ENCODE results near the gene HEY2. TPM values are rescaled to one million over a fixed set of nuclear protein-coding genes. Genes with fewer than 3 reads are reported as not detected.
"Not testable (repeated sequence)": the region's sequence is repeated elsewhere in the genome, so short reads cannot be mapped to it uniquely, and the experiment has no call there.

HEY2 gene
- total RNA-seq, 2 experiments from 2014 or later, result not detected

GRCh38 chr6:125802943-125803377 lies 53.5 kb downstream of the HEY2 start:
- Mint-ChIP-seq H3K4me1 (ENCODE audit: low read depth) (peaks cover 58% of the 10 kb centered on the region), H3K4me3 (no peak overlapping the region), H3K27ac (no peak overlapping the region), H3K36me3 (peaks cover 17% of the 10 kb centered on the region), H3K9me3 (no peaks in the 10 kb centered on the region), H3K27me3 (no peaks in the 10 kb centered on the region)
- CTCF ChIA-PET, result interaction anchor here (1.3 to 2.3 kb wide), 2 partner anchors 12 to 154 kb away, joined by 8 to 9 read pairs; partner anchors contain the start of genes HINT3 and NCOA7
- no peak for DNase-seq
- POLR2A ChIA-PET, result no interaction called here
- intact Hi-C loops (cut with micrococcal nuclease), result no loop called here

- H3K27ac Mint-ChIP-seq, result peak overlapping the region; percentile 9
- CTCF ChIA-PET, result interaction anchor here (1.6 to 2.7 kb wide), 2 partner anchors 10 to 13 kb away, joined by 3 to 17 read pairs; partner anchors contain the start of gene NCOA7
Measured at GRCh38 chr6:125804264-125804663, 54.8 kb downstream of the HEY2 start.

GRCh38 chr6:125804866-125805425 lies 55.5 kb downstream of the HEY2 start:
- Mint-ChIP-seq H3K4me1 (ENCODE audit: low read depth) (peaks cover 71% of the 10 kb centered on the region), H3K36me3 (peaks cover 20% of the 10 kb centered on the region)
- CTCF ChIA-PET, result interaction anchor here (0.7 to 2.7 kb wide), 3 partner anchors 11 to 24 kb away, joined by 3 to 17 read pairs (median 4); partner anchors contain the start of gene NCOA7
- not testable (repeated sequence) for H3K27ac Mint-ChIP-seq, H3K9me3 Mint-ChIP-seq, H3K4me3 Mint-ChIP-seq, DNase-seq, H3K27me3 Mint-ChIP-seq
- POLR2A ChIA-PET, result interaction anchor here (0.9 to 2.1 kb wide), 3 partner anchors 11 to 182 kb away, joined by 3 to 7 read pairs (median 3); no protein-coding TSS in a partner anchor
- intact Hi-C loops (cut with micrococcal nuclease), result loop anchor here (1.0 kb wide), 1 partner anchor 11 kb away; no protein-coding TSS in a partner anchor

More at GRCh38 chr6:125804264-125804663, 54.8 kb downstream of the HEY2 start:
- intact Hi-C loops (cut with micrococcal nuclease), result loop anchor here (1.0 kb wide), 1 partner anchor 10 kb away; no protein-coding TSS in a partner anchor
- H3K9me3 Mint-ChIP-seq, result no peaks in the 10 kb centered on the region
- peaks cover 2% of the 10 kb centered on the region for H3K27me3 Mint-ChIP-seq
- DNase-seq, result peak; percentile 58
- peaks cover 66% of the 10 kb centered on the region for H3K4me1 Mint-ChIP-seq (ENCODE audit: low read depth)
- POLR2A ChIA-PET, result interaction anchor here (0.9 to 2.1 kb wide), 3 partner anchors 11 to 183 kb away, joined by 3 to 7 read pairs (median 3); no protein-coding TSS in a partner anchor
- peaks cover 20% of the 10 kb centered on the region for H3K36me3 Mint-ChIP-seq
- no peak overlapping the region for H3K4me3 Mint-ChIP-seq

- intact Hi-C loops (cut with micrococcal nuclease), result loop anchor here (1.0 kb wide), 5 partner anchors 10 to 112 kb away; no protein-coding TSS in a partner anchor
- H3K27ac Mint-ChIP-seq, result no peak overlapping the region
- no peak for DNase-seq
- H3K27me3 Mint-ChIP-seq, result peaks cover 2% of the 10 kb centered on the region
- no peak overlapping the region for H3K4me3 Mint-ChIP-seq
- CTCF ChIA-PET, result interaction anchor here (0.7 to 2.3 kb wide), 5 partner anchors 9 to 149 kb away, joined by 3 to 14 read pairs (median 7); partner anchors contain the start of genes HINT3 and NCOA7
- POLR2A ChIA-PET, result interaction anchor here (0.7 to 1.5 kb wide), 3 partner anchors 16 to 98 kb away, joined by 3 to 4 read pairs (median 3); partner anchors contain the start of gene NCOA7
- peaks cover 22% of the 10 kb centered on the region for H3K36me3 Mint-ChIP-seq
- no peaks in the 10 kb centered on the region for H3K9me3 Mint-ChIP-seq
- H3K4me1 Mint-ChIP-seq (ENCODE audit: low read depth), result peaks cover 81% of the 10 kb centered on the region
Measured at GRCh38 chr6:125806813-125807212, 57.4 kb downstream of the HEY2 start.

- peak overlapping the region; percentile 21 for H3K27ac Mint-ChIP-seq
- H3K4me3 Mint-ChIP-seq, result no peak overlapping the region
- no peaks in the 10 kb centered on the region for H3K9me3 Mint-ChIP-seq
- intact Hi-C loops (cut with micrococcal nuclease), result loop anchor here (1.0 kb wide), 5 partner anchors 10 to 112 kb away; no protein-coding TSS in a partner anchor
- H3K4me1 Mint-ChIP-seq (ENCODE audit: low read depth), result peaks cover 83% of the 10 kb centered on the region
- POLR2A ChIA-PET, result interaction anchor here (1.5 kb wide), 1 partner anchor 18 kb away, joined by 4 read pairs; no protein-coding TSS in a partner anchor
- CTCF ChIA-PET, result interaction anchor here (0.7 to 2.3 kb wide), 5 partner anchors 10 to 148 kb away, joined by 3 to 14 read pairs (median 7); partner anchors contain the start of genes HINT3 and NCOA7
- peaks cover 2% of the 10 kb centered on the region for H3K27me3 Mint-ChIP-seq
- DNase-seq, result peak; percentile 35
- peaks cover 22% of the 10 kb centered on the region for H3K36me3 Mint-ChIP-seq
Measured at GRCh38 chr6:125807293-125807692, 57.9 kb downstream of the HEY2 start.

- Mint-ChIP-seq H3K4me1 (ENCODE audit: low read depth) (peaks cover 83% of the 10 kb centered on the region), H3K9me3 (no peaks in the 10 kb centered on the region), H3K27ac (no peak overlapping the region), H3K27me3 (peaks cover 2% of the 10 kb centered on the region), H3K4me3 (no peak overlapping the region), H3K36me3 (peaks cover 20% of the 10 kb centered on the region)
- DNase-seq, result no peak
- POLR2A ChIA-PET, result interaction anchor here (0.6 to 0.8 kb wide), 2 partner anchors 9 to 18 kb away, joined by 3 read pairs; partner anchors contain the start of gene NCOA7
- intact Hi-C loops (cut with micrococcal nuclease), result no loop called here
- CTCF ChIA-PET, result interaction anchor here (0.6 to 2.3 kb wide), 3 partner anchors 11 to 148 kb away, joined by 4 to 9 read pairs (median 7); partner anchors contain the start of genes HINT3 and NCOA7
Measured at GRCh38 chr6:125808060-125808459, 58.6 kb downstream of the HEY2 start.

GRCh38 chr6:125808591-125808990 lies 59.2 kb downstream of the HEY2 start:
- no peak overlapping the region for H3K4me3 Mint-ChIP-seq
- peaks cover 2% of the 10 kb centered on the region for H3K27me3 Mint-ChIP-seq
- intact Hi-C loops (cut with micrococcal nuclease), result no loop called here
- POLR2A ChIA-PET, result no interaction called here
- peaks cover 79% of the 10 kb centered on the region for H3K4me1 Mint-ChIP-seq (ENCODE audit: low read depth)
- no peak overlapping the region for H3K27ac Mint-ChIP-seq
- no peaks in the 10 kb centered on the region for H3K9me3 Mint-ChIP-seq
- no peak for DNase-seq
- H3K36me3 Mint-ChIP-seq, result peaks cover 20% of the 10 kb centered on the region
- CTCF ChIA-PET, result interaction anchor here (2.3 kb wide), 1 partner anchor 147 kb away, joined by 9 read pairs; the partner anchor contains the start of gene HINT3

- no peak for DNase-seq
- CTCF ChIA-PET, result no interaction called here
- Mint-ChIP-seq H3K4me3 (no peak overlapping the region), H3K4me1 (ENCODE audit: low read depth) (peaks cover 74% of the 10 kb centered on the region), H3K36me3 (peaks cover 15% of the 10 kb centered on the region), H3K27ac (no peak overlapping the region), H3K27me3 (peaks cover 2% of the 10 kb centered on the region), H3K9me3 (no peaks in the 10 kb centered on the region)
- POLR2A ChIA-PET, result no interaction called here
- intact Hi-C loops (cut with micrococcal nuclease), result no loop called here
Measured at GRCh38 chr6:125809570-125810170, 60.2 kb downstream of the HEY2 start.

GRCh38 chr6:125810445-125810844 lies 61.0 kb downstream of the HEY2 start:
- Mint-ChIP-seq H3K4me1 (ENCODE audit: low read depth) (peaks cover 76% of the 10 kb centered on the region), H3K36me3 (peaks cover 18% of the 10 kb centered on the region), H3K9me3 (no peaks in the 10 kb centered on the region), H3K27ac (no peak overlapping the region), H3K4me3 (no peak overlapping the region), H3K27me3 (peaks cover 2% of the 10 kb centered on the region)
- ChIA-PET POLR2A (no interaction called here), CTCF (interaction anchor here (1.2 kb wide), 2 partner anchors 9 to 18 kb away, joined by 3 to 4 read pairs; no protein-coding TSS in a partner anchor)
- DNase-seq, result no peak
- intact Hi-C loops (cut with micrococcal nuclease), result no loop called here

Other genes starting within 250 kb of the HEY2 start
- gene NCOA7, start 41.3 kb downstream of the HEY2 start, total RNA-seq, result 10 to 100 TPM; 42.3 to 43.4 TPM
- 1 to 10 TPM; 9.6 to 9.8 TPM for gene HINT3, start 207.1 kb downstream of the HEY2 start, total RNA-seq
- gene TRMT11, start 236.9 kb downstream of the HEY2 start, total RNA-seq, result 10 to 100 TPM; 42.8 to 46.9 TPM

All from activated CD4-positive, alpha-beta memory T cell treated with anti-CD3 and anti-CD28 coated beads for 36 hours (primary cell).